Activated T-cell treated with anti-CD3 and anti-CD28 coated beads for 24 hours (primary cell): ENCODE data around the gene GALK2.

Experiments
- DNase-seq: peaks from one replicate; pipeline ENCODE4 v3.0.0-alpha.2; 2020; ENCODE audit warnings: low read depth

GALK2 gene

GRCh38 chr15:49282366-49282765 lies 112.3 kb downstream of the GALK2 start:
- DNase-seq, result no peak

GRCh38 chr15:49286649-49287404 lies 116.8 kb downstream of the GALK2 start:
- no peak for DNase-seq

- no peak for DNase-seq
Observed at GRCh38 chr15:49287481-49287880, 117.4 kb downstream of the GALK2 start.

- DNase-seq, result no peak
Observed at GRCh38 chr15:49288391-49288790, 118.3 kb downstream of the GALK2 start.

- no peak for DNase-seq
Observed at GRCh38 chr15:49290191-49290590, 120.1 kb downstream of the GALK2 start.

GRCh38 chr15:49293941-49294340 lies 123.9 kb downstream of the GALK2 start:
- DNase-seq, result no peak

GRCh38 chr15:49296258-49296657 lies 126.2 kb downstream of the GALK2 start:
- no peak for DNase-seq

- no peak for DNase-seq
Observed at GRCh38 chr15:49297584-49297983, 127.5 kb downstream of the GALK2 start.

- no peak for DNase-seq
Observed at GRCh38 chr15:49300856-49301255, 130.8 kb downstream of the GALK2 start.

GRCh38 chr15:49301562-49301961 lies 131.5 kb downstream of the GALK2 start:
- DNase-seq, result no peak

- DNase-seq, result no peak
Observed at GRCh38 chr15:49303003-49303402, 133.0 kb downstream of the GALK2 start.

GRCh38 chr15:49306551-49306950 lies 136.5 kb downstream of the GALK2 start:
- DNase-seq, result no peak

GRCh38 chr15:49308686-49309085 lies 138.6 kb downstream of the GALK2 start:
- no peak for DNase-seq

- DNase-seq, result no peak
Observed at GRCh38 chr15:49309889-49310288, 139.8 kb downstream of the GALK2 start.

GRCh38 chr15:49313650-49314049 lies 143.6 kb downstream of the GALK2 start:
- DNase-seq, result no peak

GRCh38 chr15:49314716-49315115 lies 144.7 kb downstream of the GALK2 start:
- no peak for DNase-seq

GRCh38 chr15:49315391-49315823 lies 145.4 kb downstream of the GALK2 start:
- DNase-seq, result no peak

- no peak for DNase-seq
Observed at GRCh38 chr15:49320351-49320750, 150.3 kb downstream of the GALK2 start.

GRCh38 chr15:49323207-49323606 lies 153.2 kb downstream of the GALK2 start:
- DNase-seq, result no peak

GRCh38 chr15:49327927-49328326 lies 157.9 kb downstream of the GALK2 start:
- no peak for DNase-seq

- DNase-seq, result no peak
Observed at GRCh38 chr15:49328941-49329340, 158.9 kb downstream of the GALK2 start.

GRCh38 chr15:49330166-49330565 lies 160.1 kb downstream of the GALK2 start:
- no peak for DNase-seq

GRCh38 chr15:49331442-49331841 lies 161.4 kb downstream of the GALK2 start:
- no peak for DNase-seq

GRCh38 chr15:49331951-49332350 lies 161.9 kb downstream of the GALK2 start:
- no peak for DNase-seq
